ENCODE data around the gene TMEM132A. TPM values are rescaled to one million over a fixed set of nuclear protein-coding genes. Genes with fewer than 3 reads are reported as not detected.
"Not testable (repeated sequence)": the region's sequence is repeated elsewhere in the genome, so short reads cannot be mapped to it uniquely, and the experiment has no call there.

Gene TMEM132A
- total RNA-seq, 1 experiment from 2014 or later = 132 TPM

- DNase-seq (ENCODE audit: low spot score) = peak; percentile 67
These were observed 18.6 kb upstream of the TMEM132A start for GRCh38 chr11:60905551-60906113.

- DNase-seq (ENCODE audit: low spot score) = peak; percentile 92
These were observed 17.9 kb upstream of the TMEM132A start, which contains the start of gene PRPF19 for GRCh38 chr11:60906132-60906972. PRPF19 (minus strand) TSS chr11:60906585; CDS start chr11:60906382, 203 bp downstream.

DNA sequence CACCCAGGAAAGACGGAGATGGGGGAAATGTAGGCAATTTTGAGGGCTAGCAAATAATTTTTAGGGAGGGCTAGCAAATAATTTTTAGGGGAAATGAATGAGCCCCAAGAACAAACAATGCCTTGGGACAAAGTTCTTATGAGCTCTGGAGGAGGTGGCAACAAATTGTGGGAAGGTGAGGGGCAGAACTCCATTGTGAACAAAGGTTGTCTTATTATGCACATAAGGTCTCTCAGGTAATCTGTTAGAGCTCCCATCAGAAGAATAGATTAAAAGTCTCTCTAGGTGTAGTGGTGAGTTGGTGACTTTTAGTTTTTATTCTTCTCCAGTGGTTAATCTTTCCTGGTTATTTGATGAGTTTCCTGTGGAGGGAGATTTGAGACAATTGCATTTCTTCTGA is 15.5 kb upstream of the TMEM132A start:
- no peak for DNase-seq (ENCODE audit: low spot score)

- not testable (repeated sequence) for DNase-seq (ENCODE audit: low spot score)
These were observed 14.5 kb upstream of the TMEM132A start for GRCh38 chr11:60909680-60910280.

- DNase-seq (ENCODE audit: low spot score) = no peak
These were observed 14.0 kb upstream of the TMEM132A start for GRCh38 chr11:60910281-60910687.

- DNase-seq (ENCODE audit: low spot score) = no peak
These were observed 13.4 kb upstream of the TMEM132A start for GRCh38 chr11:60910711-60911380.

DNA sequence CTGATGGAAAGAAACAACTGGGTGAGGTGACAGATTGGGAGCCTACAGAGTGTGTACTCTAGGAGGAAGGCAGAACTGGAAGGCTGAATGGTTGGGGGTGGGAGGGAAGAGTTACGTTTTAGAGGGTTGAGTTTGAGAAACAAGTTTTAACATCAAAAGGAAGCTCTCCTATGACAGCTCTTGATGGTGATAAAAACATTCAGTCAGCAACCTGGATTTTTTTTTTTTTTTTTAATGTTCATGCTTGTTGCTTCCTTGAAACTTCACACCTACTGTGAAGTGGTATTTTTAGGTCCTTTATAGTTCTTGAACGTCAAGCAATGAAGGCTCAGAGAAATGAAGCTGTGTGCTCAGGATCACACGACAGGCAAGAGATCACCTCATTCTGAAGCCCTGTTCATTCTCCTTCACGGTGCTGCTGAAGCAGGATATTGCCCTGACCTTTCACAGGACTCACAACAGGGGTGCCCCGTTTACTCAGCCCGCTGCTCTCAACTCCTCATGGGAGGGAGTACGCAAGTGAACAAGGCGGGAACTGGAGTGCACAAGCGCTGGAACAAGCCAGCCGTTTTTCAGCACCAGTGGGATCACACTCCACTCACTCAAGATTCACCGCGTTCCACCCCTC is 11.9 kb upstream of the TMEM132A start:
- DNase-seq (ENCODE audit: low spot score) = no peak

DNA sequence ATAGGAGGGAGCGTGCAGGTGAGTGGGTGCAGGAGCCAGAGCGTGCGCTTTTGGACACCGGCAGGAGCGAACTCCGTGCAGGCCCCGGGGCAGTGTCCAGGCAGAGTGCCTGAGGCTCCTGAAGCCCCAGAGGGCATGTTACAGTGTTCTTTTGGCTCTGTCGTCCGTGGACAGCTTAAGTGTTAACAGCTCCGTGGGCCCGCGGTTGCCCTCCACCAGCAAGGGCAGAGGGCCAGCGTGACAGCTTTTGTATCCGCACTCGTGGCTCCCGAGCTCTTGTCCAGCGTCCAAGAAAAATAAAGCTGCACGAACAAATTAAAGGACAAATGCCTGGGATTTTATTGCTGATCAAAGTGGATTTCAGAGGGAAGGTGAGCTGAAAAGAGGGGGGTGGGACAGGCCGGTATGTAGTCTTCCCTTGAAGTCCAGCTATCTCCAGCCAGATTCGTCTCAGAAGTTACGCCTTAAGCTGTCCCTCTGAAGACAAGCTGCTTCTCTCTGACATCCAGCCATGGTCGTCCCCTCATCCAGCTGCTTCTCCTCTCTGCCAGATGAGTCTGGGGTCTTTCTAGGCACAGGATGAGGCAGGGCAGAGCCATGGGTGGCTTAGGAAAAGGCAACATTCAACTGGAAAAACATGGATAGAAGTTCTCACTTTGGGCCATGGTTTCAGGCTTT is 11.3 kb upstream of the TMEM132A start:
- no peak for DNase-seq (ENCODE audit: low spot score)

DNA sequence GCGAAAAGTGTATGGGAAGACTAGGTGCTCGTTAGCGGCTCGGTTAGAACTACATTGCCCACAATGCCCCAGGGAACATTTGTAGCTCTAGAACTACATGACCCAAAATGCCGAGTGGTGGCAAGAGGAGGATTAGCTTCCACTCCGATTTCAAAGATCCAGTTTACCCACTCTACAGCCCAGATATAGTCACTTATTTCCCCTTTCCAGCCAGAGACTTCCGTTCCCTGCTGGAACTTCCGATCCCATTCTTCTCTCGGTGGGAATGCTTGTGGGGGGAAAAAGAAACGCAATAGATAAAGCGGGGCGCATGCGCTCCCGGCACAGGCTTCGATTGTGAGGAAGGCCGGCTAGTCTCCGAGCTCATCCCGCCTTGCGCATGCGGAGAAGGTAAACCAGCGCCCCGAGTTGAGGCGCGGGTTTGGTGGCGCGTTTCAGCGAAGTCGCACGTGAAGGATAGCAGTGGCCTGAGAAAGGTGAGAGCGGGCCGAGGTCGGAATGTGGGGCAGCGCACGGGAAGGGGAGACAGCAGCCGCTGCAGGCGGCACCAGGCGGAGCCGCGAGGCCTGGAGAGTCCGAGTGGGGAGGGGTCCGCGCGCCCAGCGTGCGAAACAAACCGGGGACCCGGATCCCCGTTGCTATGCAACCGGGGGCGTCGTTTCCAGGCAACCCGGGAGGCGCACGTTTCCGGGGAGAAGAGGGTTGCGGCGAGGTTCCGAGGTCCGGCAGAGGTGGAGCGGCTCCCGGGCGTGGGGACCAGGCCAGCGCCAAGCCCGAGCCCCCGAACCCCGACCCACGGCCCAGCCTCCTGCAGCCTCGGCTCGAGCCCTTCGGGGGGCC is 10.2 kb upstream of the TMEM132A start, which contains the start of gene TMEM109:
Gene TMEM109 (plus strand): TSS at position 366 of the 840 bp plus-strand sequence. CDS start 5,536 bp downstream, outside the sequence.
- DNase-seq (ENCODE audit: low spot score) = peak; percentile 82

DNA sequence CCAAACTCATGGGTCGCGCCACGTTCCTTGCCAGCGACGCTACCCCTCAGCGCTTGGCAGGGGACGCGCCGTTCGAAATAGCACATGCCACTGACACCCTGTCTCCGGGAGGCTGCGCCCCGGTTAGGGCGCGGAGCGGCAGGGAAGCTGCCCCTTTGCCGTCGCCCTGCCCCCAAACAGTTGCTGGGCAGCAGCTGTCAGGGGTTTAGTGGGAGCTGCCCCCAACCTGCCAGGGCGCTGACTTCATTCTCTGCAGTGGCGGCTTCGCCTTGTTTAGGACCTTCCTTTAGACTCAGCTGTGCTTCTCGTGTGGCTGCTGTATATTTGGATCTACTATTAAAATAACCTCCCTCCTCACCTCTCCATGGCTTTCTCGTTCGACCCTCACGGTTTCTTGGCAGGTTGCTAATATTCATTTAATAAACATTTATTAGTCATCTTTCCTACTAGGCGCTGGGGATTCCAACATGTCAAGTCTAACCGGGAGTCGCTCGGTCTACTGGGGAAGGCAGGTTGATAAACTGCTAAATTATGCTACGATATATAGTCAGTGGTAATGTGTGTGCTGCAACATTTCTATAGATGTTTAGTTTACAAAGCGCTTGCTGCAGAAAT is 9.5 kb upstream of the TMEM132A start:
- peak; percentile 12 for DNase-seq (ENCODE audit: low spot score)

DNA sequence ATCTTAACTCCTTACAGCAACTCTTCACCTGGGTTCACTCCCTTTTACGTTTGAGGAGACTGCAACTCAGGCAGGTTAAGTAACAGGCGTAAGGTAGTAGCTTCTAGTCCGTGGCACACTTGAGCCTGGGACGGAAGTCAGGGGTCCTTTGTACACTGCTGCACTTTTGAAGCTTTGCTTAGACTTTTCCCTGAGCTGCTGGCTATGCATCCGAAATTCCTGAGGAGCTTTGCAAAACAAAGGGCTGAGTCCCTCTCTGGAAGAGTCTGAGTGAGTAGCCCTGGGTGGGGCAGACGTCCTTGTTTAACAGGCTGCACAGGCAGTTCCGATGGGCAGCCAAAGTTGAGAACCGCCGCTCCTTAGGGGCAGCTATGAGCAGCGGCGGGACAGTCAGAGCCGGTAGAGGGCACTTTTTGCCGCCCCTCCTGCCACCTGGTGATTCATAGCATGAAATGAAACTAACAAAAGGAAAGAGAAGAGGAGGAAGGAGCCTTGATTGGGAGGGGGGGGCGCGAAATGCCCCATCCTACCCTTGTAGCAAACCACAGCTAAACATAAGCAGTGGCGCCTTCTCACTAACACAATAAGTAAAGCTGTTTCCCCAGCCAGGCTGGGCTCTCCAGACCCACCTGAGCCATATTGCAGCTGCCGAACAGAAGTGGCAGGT is 8.9 kb upstream of the TMEM132A start:
- peak; percentile 75 for DNase-seq (ENCODE audit: low spot score)

DNA sequence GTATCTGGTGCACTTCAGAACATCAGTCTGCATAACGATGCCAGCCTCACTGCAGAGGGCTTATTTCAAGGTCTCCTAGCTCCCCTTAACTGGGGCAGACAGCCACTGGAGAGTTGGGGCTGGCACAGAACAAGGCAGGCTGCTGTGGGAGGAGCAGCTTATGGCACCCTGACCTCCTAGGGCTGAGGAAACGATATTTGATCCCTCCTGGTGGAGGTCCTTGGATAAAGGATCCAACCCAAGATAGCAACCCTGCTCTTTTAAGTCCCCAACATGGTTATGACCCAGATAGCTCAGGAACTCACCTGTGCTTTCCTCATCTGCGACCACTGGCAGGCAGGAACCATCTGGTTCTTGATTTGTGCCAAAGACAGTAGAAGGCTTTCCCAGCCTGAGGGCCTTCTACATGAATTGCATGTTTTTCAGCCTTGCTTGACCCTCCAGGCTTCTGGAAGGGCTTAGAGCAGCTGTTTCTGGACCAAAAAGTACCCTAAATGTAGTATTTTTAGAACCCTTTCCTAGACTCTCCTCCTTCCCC is 7.5 kb upstream of the TMEM132A start:
- no peak for DNase-seq (ENCODE audit: low spot score)

DNA sequence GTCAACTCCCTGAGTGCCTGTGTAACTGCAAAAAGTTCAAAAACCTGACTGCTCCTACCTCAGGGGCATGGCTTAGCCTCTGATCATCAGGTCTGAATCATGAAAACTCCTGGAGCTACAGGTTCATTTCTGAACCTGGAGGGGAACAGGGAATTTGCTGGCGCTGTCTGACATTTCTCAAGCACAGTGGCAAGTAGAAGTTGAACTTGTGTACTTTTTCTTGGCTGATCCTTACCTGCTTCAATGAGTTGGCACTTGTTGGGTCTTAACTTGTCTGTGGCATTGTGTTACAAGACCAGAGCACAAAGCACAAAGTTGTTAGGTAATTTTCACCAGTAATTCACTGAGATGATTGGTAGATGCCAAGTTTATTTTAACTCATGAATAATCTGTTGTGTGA is 7.0 kb upstream of the TMEM132A start:
- no peak for DNase-seq (ENCODE audit: low spot score)

- no peak for DNase-seq (ENCODE audit: low spot score)
These were observed 5.9 kb upstream of the TMEM132A start for GRCh38 chr11:60918251-60918938.

DNA sequence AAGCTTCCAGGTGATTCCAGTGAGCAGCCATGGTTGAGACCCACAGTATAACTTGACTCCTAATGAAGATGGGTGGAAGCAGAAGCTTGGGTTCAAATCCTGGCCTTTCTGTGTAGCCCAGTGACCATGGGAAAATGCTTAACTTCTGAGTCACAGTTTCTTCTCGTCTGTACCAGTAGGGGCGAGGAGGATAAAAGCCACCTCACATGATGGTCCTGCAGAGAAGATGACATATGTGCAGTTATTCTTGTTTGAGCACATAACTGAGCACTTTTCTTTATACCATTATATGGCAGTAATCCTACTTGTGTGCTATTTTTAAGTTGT is 5.4 kb upstream of the TMEM132A start:
- peak; percentile 45 for DNase-seq (ENCODE audit: low spot score)

- DNase-seq (ENCODE audit: low spot score) = no peak
These were observed 4.9 kb upstream of the TMEM132A start for GRCh38 chr11:60919320-60919719.

DNA sequence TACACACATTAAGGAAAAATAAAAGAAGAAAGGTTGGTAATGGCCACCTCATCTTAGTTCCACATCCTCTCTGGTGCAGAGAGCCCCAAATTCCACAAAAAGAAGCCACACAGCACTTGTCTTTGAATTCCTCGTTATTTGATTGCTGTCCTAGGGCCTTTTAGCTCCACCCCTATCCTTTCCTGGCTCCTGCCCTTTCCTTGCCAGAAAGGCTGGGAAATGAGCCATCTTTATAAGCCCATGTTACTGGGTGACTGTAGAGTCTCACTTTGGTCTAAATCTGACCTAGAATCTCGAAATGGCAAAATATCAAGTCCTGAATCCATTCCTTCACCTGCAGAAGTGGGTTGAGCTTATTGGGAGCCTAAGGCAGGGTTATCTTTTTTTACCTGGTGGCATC is 4.3 kb upstream of the TMEM132A start:
- no peak for DNase-seq (ENCODE audit: low spot score)

GRCh38 chr11:60921259-60921658 is 3.0 kb upstream of the TMEM132A start:
- no peak for DNase-seq (ENCODE audit: low spot score)
